H1 (cell line): Measurements from ENCODE around the gene TJP2. TPM values are rescaled to one million over a fixed set of nuclear protein-coding genes. Genes with fewer than 3 reads are reported as not detected.
A peak's percentile ranks its signal among the peaks of the same experiment; 100 is the strongest.

Source experiments
- CTCF ChIA-PET: fragments of 300-600 bp; sonication (Branson Sonifier 250); formaldehyde crosslinking; loops from one replicate; lab custom pipeline; 2021; ENCODE audit not compliant: partially characterized antibody; lab: Charles Lee
- POLR2A ChIA-PET: fragments of 300-600 bp; sonication (Branson Sonifier 250); formaldehyde crosslinking; loops from one replicate; lab custom pipeline; 2021; ENCODE audit warnings: inconsistent platforms; ENCODE audit not compliant: partially characterized antibody; lab: Charles Lee
- DNase-seq, 2 experiments: peaks; one replicate each; pipeline versions ENCODE4 v3.0.0 to v3.0.0-alpha.2; 2010 to 2022; ENCODE audit warnings: low spot score in 2 of 2, low read depth in 1 of 2, mixed read lengths in 1 of 2
- FAIRE-seq: peaks from 2 replicates; lab custom pipeline; 2011; peaks lifted over from hg19 to GRCh38; lab: Jason Lieb, UNC
- H2AFZ ChIP-seq: 2 replicates; pipeline ENCODE4 v1.8.1; 2012; ENCODE audit warnings: low read length, inconsistent platforms
- H2AK5ac ChIP-seq: 2 replicates; pipeline ENCODE4 v1.6.1; 2013; ENCODE audit warnings: low read depth, low read length
- H2BK120ac ChIP-seq: replicated peaks from 2 replicates; pipeline ENCODE3; 2013; ENCODE audit warnings: low read depth, low read length, inconsistent platforms
- H2BK12ac ChIP-seq: 2 replicates; pipeline ENCODE4 v1.6.1; 2013; ENCODE audit warnings: low read depth, low read length
- H2BK15ac ChIP-seq: 2 replicates; pipeline ENCODE4 v1.6.1; 2013; ENCODE audit warnings: low read length
- H2BK20ac ChIP-seq: 2 replicates; pipeline ENCODE4 v1.6.1; 2013; ENCODE audit warnings: low read length
- H2BK5ac ChIP-seq: 2 replicates; pipeline ENCODE4 v1.6.1; 2013; ENCODE audit warnings: low read depth, low read length
- H3K14ac ChIP-seq: 2 replicates; pipeline ENCODE4 v1.6.1; 2013; ENCODE audit warnings: inconsistent platforms; ENCODE audit not compliant: insufficient read length
- H3K18ac ChIP-seq: 2 replicates; pipeline ENCODE4 v1.6.1; 2013; ENCODE audit warnings: low read length; ENCODE audit errors: extremely low read depth
- H3K23ac ChIP-seq: 2 replicates; pipeline ENCODE4 v1.6.1; 2013; ENCODE audit warnings: inconsistent platforms; ENCODE audit not compliant: insufficient read length
- H3K23me2 ChIP-seq: 2 replicates; pipeline ENCODE4 v1.6.1; 2013; ENCODE audit warnings: low read depth, low read length
- H3K27ac ChIP-seq: 2 replicates; pipeline ENCODE4 v1.6.1; 2011; ENCODE audit warnings: low read depth, low read length, inconsistent platforms
- H3K27me3 ChIP-seq, 4 experiments: replicated peaks in 1 of 4; 1 replicate in 1 of 4; 2 replicates in 3 of 4; pipeline versions ENCODE4 v1.6.1 to v1.8.1; 2011 to 2013; ENCODE audit warnings: low read length in 3 of 4, mild to moderate bottlenecking in 3 of 4, inconsistent platforms in 2 of 4, mixed read lengths in 2 of 4, moderate library complexity in 1 of 4; ENCODE audit not compliant: control insufficient read depth in 3 of 4, insufficient read depth in 3 of 4; ENCODE audit errors: extremely low read depth in 1 of 4
- H3K36me3 ChIP-seq, 4 experiments: 2 replicates each; pipeline versions ENCODE4 v1.6.1 to v1.8.1; 2011 to 2013; ENCODE audit warnings: mild to moderate bottlenecking in 4 of 4, low read length in 3 of 4, moderate library complexity in 2 of 4, control low read depth in 1 of 4, inconsistent platforms in 1 of 4; ENCODE audit not compliant: insufficient read depth in 4 of 4, control insufficient read depth in 2 of 4
- H3K4ac ChIP-seq: replicated peaks from 2 replicates; pipeline ENCODE3; 2013; ENCODE audit warnings: low read length, low read depth, mixed read lengths, inconsistent platforms; ENCODE audit not compliant: insufficient read length
- H3K4me1 ChIP-seq, 4 experiments: replicated peaks in 1 of 4; 1 replicate in 1 of 4; 2 replicates in 3 of 4; pipeline versions ENCODE4 v1.6.1 to v1.8.1; 2011 to 2013; ENCODE audit warnings: low read length in 3 of 4, inconsistent platforms in 2 of 4, mixed read lengths in 1 of 4; ENCODE audit not compliant: insufficient read depth in 4 of 4, control insufficient read depth in 3 of 4
- H3K4me2 ChIP-seq, 2 experiments: 2 replicates each; pipeline versions ENCODE4 v1.6.1 to v1.8.1; 2011 to 2013; ENCODE audit warnings: low read depth in 2 of 2, low read length in 2 of 2, control low read depth in 1 of 2, inconsistent platforms in 1 of 2, mild to moderate bottlenecking in 1 of 2; ENCODE audit not compliant: insufficient read depth in 1 of 2
- H3K4me3 ChIP-seq, 4 experiments: fragments of 200-600, 300-600 bp in 1 of 4; sonication (generic), shearing (Covaris generic), sonication (Bioruptor Twin) in 1 of 4; 2 replicates each; pipeline versions ENCODE4 v1.5.1 to v1.8.1; 2011 to 2016; ENCODE audit warnings: low read length in 4 of 4, low read depth in 3 of 4, control low read depth in 2 of 4, inconsistent platforms in 2 of 4, mild to moderate bottlenecking in 2 of 4, mixed read lengths in 1 of 4, moderate library complexity in 1 of 4; ENCODE audit not compliant: insufficient read depth in 2 of 4; ENCODE audit errors: extremely low read depth in 1 of 4
- H3K56ac ChIP-seq: replicated peaks from 2 replicates; pipeline ENCODE3; 2013; ENCODE audit warnings: low read depth, mild to moderate bottlenecking, mixed read lengths, low read length, inconsistent platforms; ENCODE audit not compliant: insufficient read length
- H3K79me1 ChIP-seq: 2 replicates; pipeline ENCODE4 v1.6.1; 2013; ENCODE audit warnings: low read depth, low read length, control low read depth
- H3K79me2 ChIP-seq, 2 experiments: 2 replicates each; pipeline versions ENCODE4 v1.6.1 to v1.8.1; 2012 to 2013; ENCODE audit warnings: low read length in 2 of 2, mild to moderate bottlenecking in 2 of 2, inconsistent platforms in 1 of 2; ENCODE audit not compliant: insufficient read depth in 2 of 2, control insufficient read depth in 1 of 2
- H3K9ac ChIP-seq, 4 experiments: replicated peaks in 1 of 4; 1 replicate in 1 of 4; 2 replicates in 3 of 4; pipeline versions ENCODE4 v1.6.1 to v1.8.1; 2011 to 2013; ENCODE audit warnings: low read depth in 3 of 4, low read length in 3 of 4, control low read depth in 2 of 4, mild to moderate bottlenecking in 2 of 4, moderate library complexity in 2 of 4, inconsistent platforms in 1 of 4; ENCODE audit errors: extremely low read depth in 1 of 4
- H3K9me3 ChIP-seq, 2 experiments: 2 replicates each; pipeline versions ENCODE4 v1.6.1 to v1.8.1; 2012 to 2013; ENCODE audit warnings: mild to moderate bottlenecking in 2 of 2, moderate library complexity in 2 of 2, control low read depth in 1 of 2, inconsistent platforms in 1 of 2, low read depth in 1 of 2, low read length in 1 of 2, mixed read lengths in 1 of 2; ENCODE audit not compliant: insufficient read depth in 2 of 2
- H4K20me1 ChIP-seq, 2 experiments: replicated peaks in 1 of 2; 2 replicates each; pipeline versions ENCODE3 to v1.8.1; 2011 to 2013; ENCODE audit warnings: inconsistent platforms in 2 of 2, low read length in 2 of 2, mild to moderate bottlenecking in 1 of 2; ENCODE audit not compliant: insufficient read depth in 2 of 2, control insufficient read depth in 1 of 2
- H4K5ac ChIP-seq: 2 replicates; pipeline ENCODE4 v1.6.1; 2013; ENCODE audit warnings: low read length, low read depth, mixed read lengths, inconsistent platforms; ENCODE audit not compliant: insufficient read length
- H4K8ac ChIP-seq: 2 replicates; pipeline ENCODE4 v1.8.0; 2013; ENCODE audit warnings: mild to moderate bottlenecking, moderate library complexity, low read length, inconsistent platforms; ENCODE audit not compliant: insufficient read depth; ENCODE audit errors: extremely low read depth
- H4K91ac ChIP-seq: replicated peaks from 2 replicates; pipeline ENCODE3; 2013; ENCODE audit warnings: low read length, mixed read lengths, inconsistent platforms; ENCODE audit not compliant: insufficient read length
- CREB1 ChIP-seq: IDR thresholded peaks from 2 replicates; pipeline ENCODE4 v1.6.1; 2012; ENCODE audit warnings: inconsistent platforms
- KDM5A ChIP-seq: fragments of 200-600 bp; IDR thresholded peaks from 2 replicates; pipeline ENCODE4 v1.7.1; 2012; ENCODE audit warnings: mild to moderate bottlenecking, low read length, inconsistent platforms, mixed read lengths
- NRF1 ChIP-seq: IDR thresholded peaks from 2 replicates; pipeline ENCODE4 v1.6.1; 2011; ENCODE audit warnings: mild to moderate bottlenecking, low read depth, low read length, improper control_type of control experiment
- TAF1 ChIP-seq: IDR thresholded peaks from 2 replicates; pipeline ENCODE4 v1.6.1; 2011; ENCODE audit warnings: mild to moderate bottlenecking, low read depth, low read length
- TAF7 ChIP-seq: optimal IDR thresholded peaks from 2 replicates; pipeline ENCODE3; 2011; ENCODE audit warnings: low read depth, mild to moderate bottlenecking, inconsistent platforms, low read length, moderate library complexity, borderline replicate concordance
- TBP ChIP-seq: IDR thresholded peaks from 2 replicates; pipeline ENCODE4 v1.6.1; 2011; ENCODE audit warnings: low read depth, low read length, improper control_type of control experiment
- ZNF274 ChIP-seq: IDR thresholded peaks from 2 replicates; pipeline ENCODE4 v1.7.0; 2012; ENCODE audit warnings: low read length, borderline replicate concordance; ENCODE audit errors: extremely low read depth
- WGBS, 2 experiments: shearing (Covaris generic) in 1 of 2; methylation state at CpG; one replicate each; pipeline versions ENCODE4 v1.1.6 to v1.1.7; 2013 to 2015; ENCODE audit warnings: low lambda C conversion rate in 2 of 2, mixed read lengths in 2 of 2, inconsistent platforms in 1 of 2, low coverage in 1 of 2, missing lambda C conversion rate in 1 of 2; ENCODE audit not compliant: insufficient replicate concordance in 2 of 2, insufficient coverage in 1 of 2, insufficient read length in 1 of 2; ENCODE audit errors: extremely low coverage in 1 of 2, missing lambda C conversion rate in 1 of 2; 5-methylcytosine and 5-hydroxymethylcytosine counted together
- polyA plus RNA-seq, 7 experiments: library from polyadenylated mRNA; depleted of rRNA in 3 of 7; stranded (reverse) in 5 of 7; unstranded in 2 of 7; fragments of >200 nt in 5 of 7; fragments of 200-250 nt in 2 of 7; gene quantifications; 1 replicate in 5 of 7; 2 replicates in 1 of 7; 4 replicates in 1 of 7; pipeline versions ENCODE4 v1.2.1 to v1.2.3, GENCODE V29; 2011 to 2013; ENCODE audit warnings: missing spikeins in 2 of 7, mixed read lengths in 2 of 7
- total RNA-seq: library from RNA; stranded (reverse); fragmentation: NEBNext Ultra II Directional; extraction: Animal tissue kit (Norgen Biotek cat#: 25700); gene quantifications from 2 replicates; pipeline ENCODE4 v1.2.1, GENCODE V29; 2021
- TF ChIP-seq, protein P1 (sequence below): IDR thresholded peaks from 2 replicates; pipeline ENCODE4 v1.6.1; 2012; ENCODE audit warnings: inconsistent platforms
- TF ChIP-seq, protein P2 (sequence below): IDR thresholded peaks from 2 replicates; pipeline ENCODE4 v1.6.1; 2011; ENCODE audit warnings: low read depth, mild to moderate bottlenecking, low read length; ENCODE audit not compliant: insufficient read depth

Gene TJP2
- total and polyA plus RNA-seq, 2 of the 8 experiments (the other 6 are each of a cell fraction or from before 2014, with no cell fraction given): 54.9 to 137 TPM

DNA sequence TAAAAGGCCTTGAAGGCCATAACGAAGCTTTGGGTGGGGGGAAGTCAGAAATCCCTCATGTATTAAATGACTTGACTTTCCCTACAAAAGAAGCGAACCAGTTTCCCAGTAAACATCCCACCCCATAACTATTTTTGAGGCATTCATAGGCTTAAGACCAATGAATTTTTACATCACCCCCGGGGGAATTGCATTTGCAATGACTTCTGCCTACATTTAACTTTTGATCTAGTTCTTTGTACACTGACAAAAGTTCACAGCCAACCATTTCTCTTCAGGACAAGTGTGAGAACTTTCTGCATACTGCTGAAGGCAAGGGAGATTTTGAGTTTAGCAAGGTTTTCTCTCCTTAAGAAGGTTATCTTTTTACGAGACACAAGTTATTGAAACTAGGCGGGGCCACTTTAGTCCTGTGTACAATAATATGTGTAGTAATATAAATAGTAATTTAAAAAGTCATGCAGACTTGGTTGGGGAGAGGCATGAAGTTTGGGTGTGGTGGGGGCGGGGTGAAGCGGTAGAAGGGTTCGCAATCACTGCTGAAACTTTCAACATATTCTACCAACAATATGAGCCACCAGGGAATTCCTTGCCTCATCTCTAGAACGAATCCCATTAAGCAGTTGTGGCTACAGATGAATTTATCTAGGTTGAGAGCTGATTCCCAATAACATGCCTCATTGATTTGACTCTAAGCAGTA is 2.5 kb downstream of the TJP2 start:
- Histone ChIP-seq H4K20me1 (peaks cover 10 to 19% of the 10 kb centered on the region in 2 experiments), H3K79me2 (peaks cover 0 to 73% of the 10 kb centered on the region in 2 experiments; a peak in 3 of 4 replicates), H3K4me2 (no peak overlapping the region; a peak in 1 of 4 replicates), H3K9me3 (no peaks in the 10 kb centered on the region; a peak in 1 of 4 replicates), H3K14ac (no peak overlapping the region), H2BK20ac (no peak overlapping the region), H4K91ac (peak overlapping the region; percentile 5), H3K4ac (no peak overlapping the region), H3K56ac (no peak overlapping the region), H4K8ac (no peak overlapping the region), H3K27me3 (peaks cover 0 to 7% (median 3%) of the 10 kb centered on the region in 4 experiments; a peak in 3 of 7 replicates), H3K9ac (no peak overlapping the region), H3K18ac (no peak overlapping the region), H2BK5ac (no peak overlapping the region), H4K5ac (no peak overlapping the region), H2BK12ac (no peak overlapping the region), H3K79me1 (peaks cover 3% of the 10 kb centered on the region; the same call in 1 of the 2 replicates), H2BK15ac (no peak overlapping the region), H2AFZ (no peak overlapping the region), H2AK5ac (no peak overlapping the region), H3K4me3 (no peak overlapping the region), H3K27ac (no peak overlapping the region), H3K4me1 (peaks cover 6 to 15% (median 14%) of the 10 kb centered on the region in 4 experiments; a peak in 6 of 7 replicates), H3K36me3 (no peaks in the 10 kb centered on the region), H3K23ac (no peak overlapping the region), H2BK120ac (no peak overlapping the region), H3K23me2 (peaks cover 10% of the 10 kb centered on the region)
- DNase-seq (no peak), FAIRE-seq (no peak)
- ChIA-PET POLR2A (interaction anchor here (1.2 to 1.3 kb wide), 2 partner anchors 87 to 131 kb away, joined by 3 read pairs; no protein-coding TSS in a partner anchor), CTCF (interaction anchor here (1.1 to 6.2 kb wide), 6 partner anchors 11 to 124 kb away, joined by 3 to 61 read pairs (median 8); no protein-coding TSS in a partner anchor)
- WGBS, 2 experiments: 92% methylated on average over 9 of the region's 9 CpGs; no CpG with 5 or more reads in 1 of the 2 experiments
- TF ChIP-seq TAF1: no peak
- no peak for TF ChIP-seq NRF1
- TF ChIP-seq, protein P1, sequence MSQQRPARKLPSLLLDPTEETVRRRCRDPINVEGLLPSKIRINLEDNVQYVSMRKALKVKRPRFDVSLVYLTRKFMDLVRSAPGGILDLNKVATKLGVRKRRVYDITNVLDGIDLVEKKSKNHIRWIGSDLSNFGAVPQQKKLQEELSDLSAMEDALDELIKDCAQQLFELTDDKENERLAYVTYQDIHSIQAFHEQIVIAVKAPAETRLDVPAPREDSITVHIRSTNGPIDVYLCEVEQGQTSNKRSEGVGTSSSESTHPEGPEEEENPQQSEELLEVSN: no peak
- no peak for TF ChIP-seq CREB1
- TF ChIP-seq TAF7: no peak
- no peak for TF ChIP-seq ZNF274
- TF ChIP-seq, protein P2, sequence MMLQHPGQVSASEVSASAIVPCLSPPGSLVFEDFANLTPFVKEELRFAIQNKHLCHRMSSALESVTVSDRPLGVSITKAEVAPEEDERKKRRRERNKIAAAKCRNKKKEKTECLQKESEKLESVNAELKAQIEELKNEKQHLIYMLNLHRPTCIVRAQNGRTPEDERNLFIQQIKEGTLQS: no peak
- no peak for TF ChIP-seq TBP
- no peak for TF ChIP-seq KDM5A
